Measurements from ENCODE around the gene KCNMB2.

The KCNMB2 gene

DNA sequence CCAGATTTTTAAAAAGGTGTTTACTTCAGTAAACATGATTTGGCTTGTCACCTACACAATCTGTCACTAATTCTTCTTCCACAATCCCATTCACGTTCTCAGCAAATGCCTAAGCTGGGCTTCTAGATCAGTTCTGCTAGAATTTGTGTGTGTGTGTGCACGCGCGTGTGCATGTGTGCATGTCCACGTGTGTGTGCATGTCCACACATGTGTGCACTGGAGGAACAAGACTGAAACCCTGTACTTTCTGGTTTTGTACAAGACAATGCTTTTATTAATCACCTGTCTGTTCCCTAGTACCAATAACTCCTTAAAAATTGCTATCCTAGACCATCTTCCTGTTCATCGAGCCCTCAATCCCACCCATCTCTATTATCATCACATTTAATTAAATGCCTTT is 229.2 kb downstream of the KCNMB2 start:
- no peak for DNase-seq

DNA sequence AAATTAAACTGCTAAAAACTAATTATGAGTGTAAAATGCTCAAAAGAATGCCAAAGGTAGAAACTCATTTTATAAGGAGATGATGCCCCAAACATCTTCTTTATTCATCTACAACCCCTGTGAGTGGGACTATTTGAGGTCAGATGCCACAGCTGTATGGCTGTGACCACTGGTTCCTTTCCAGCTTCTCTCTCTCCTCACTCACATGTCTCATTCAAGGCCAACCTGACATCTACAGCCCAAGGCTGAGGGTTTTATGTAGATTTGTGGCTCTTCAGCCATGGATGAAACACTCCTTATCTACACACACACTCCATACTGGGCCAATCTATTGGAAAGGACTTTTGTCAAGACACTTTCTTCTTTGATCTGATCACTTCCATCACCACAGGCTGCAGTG is 231.3 kb downstream of the KCNMB2 start:
- DNase-seq = no peak

DNA sequence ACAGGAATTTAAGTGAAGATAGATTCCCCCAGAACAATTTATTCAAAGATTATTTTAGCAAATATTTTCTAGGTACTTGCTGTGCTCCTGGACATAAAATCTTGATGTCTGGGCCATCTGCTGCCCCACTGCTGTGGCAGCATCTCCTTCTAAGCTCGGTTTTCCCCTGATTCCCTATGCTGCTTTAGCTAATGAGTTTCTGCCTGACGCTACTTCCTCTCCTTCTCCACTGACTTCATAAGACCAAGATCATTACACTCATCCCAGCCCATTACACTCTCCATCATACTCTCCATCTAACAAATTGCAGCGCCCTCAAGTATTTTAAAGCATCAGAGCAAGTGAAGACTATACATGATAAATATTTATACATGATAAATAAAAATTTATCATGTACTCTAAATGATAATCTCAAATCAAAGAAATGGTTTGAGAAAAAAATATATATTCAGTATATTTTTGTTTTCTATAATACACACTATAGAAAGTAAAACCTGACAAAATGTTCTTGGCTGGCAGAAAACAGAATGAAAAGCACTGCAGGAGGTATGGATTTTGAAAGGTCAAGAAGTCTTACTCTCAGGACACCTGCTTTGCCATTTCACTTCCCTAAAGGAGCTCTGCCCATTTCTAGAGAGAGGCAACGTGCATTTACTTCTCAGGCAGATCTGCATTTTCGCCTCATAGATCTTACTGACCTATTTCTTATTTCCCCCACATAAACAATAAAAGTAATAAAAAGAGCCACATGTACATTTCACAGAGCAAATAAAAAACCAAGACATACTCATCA is 232.0 kb downstream of the KCNMB2 start:
- no peak for DNase-seq

DNA sequence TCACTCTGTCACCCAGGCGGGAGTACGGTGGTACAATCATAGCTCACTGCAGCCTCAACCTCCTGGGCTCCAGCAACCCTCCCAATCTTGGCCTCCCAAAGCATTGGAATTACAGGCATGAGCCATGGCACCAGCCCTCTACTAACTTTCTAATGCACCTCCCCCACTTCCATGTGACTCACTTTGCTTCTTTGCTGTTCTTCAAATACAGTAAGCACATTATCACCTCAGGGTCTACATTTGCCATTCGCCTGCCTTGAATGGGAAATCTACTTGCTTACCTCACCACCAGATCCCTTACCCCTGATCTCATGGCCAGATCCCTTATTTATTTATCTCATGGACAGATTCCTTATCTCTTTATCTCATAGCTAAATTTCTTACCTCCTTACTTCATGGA is 235.3 kb downstream of the KCNMB2 start:
- no peak for DNase-seq

DNA sequence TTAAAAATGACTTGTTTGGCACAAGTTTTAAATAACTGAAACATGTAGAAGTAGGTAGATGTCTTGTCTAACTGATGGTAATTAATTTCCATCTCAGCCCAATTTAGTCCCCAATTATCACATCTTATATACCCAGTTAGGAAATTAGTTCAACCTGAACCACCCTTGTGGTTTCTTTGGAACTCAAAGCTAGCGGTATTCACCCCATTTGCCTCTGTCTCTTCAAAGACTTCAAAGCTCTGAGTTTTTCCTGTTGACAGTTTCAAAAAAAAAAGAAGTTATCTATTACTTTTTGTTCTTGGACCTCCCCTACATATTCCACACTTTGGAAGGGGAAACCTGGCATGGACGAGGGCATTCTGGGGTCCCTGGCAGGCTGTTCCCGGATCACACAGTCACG is 236.5 kb downstream of the KCNMB2 start:
- no peak for DNase-seq

DNA sequence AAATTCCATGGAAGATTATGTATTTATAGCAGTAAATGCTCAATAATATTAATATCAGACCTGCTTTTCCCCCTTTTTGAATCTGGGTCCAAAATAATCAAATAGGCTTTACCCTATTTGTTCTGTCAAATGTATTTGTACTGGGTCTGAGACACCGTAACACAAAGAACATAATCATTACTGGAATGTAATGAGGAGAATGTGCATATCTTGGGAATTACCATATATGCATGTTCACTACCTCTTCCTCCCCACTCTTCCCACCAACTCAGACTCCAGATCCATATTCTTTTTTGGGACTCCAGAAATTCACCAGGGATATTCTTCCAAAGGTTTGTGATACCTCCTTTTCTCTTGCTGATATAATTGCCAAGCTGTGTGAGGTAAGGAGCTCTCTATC is 237.1 kb downstream of the KCNMB2 start:
- no peak for DNase-seq

DNA sequence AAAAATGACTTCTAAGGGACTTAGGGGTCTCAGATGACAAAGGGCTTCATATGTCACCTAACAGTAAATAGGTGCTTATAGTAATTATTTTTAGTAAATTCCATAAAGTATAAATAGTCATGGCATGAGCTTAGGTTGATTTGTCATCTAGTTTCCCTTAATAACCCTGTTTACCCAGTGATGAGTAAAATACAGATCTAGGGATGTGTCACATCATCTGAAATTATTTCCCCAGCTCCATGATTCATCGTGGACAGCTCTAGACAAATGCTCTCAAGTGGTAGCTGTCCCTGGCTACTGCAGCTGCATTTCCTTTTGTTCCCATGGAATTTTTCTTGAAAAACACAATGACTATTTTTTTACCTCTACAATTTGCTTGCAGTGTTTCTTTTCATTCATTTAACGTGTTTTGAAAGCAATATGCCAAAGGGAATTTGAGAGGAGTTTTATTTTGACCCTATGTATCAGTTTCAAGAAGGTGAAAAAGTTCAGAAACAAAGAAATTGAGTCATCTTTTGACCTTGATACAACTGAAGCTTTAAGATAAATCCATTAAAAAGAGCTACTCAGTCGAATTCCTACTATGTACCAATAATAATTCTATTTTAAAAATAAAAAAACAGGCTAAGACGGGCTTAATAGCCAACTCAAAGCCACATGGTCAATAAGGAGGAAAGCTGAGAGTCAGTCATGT is 241.6 kb downstream of the KCNMB2 start:
- DNase-seq = no peak

DNA sequence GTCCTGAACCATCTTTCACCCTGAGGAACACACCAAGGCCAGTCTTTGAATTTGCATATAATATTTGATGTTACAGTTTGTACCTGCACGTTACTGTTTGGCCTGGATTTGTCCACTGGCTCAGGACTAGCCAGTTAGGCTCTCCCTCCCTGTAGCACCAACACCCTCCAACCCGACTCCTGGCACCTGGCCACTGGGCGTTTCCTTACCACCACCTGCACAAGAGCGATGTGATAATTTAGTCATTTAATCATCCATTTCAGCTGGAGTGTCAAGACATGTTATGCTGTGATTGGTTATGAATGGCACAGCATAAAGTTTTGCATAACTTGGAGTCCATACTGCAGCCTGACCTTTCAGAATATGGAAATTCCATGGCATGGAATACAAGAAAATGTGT is 242.4 kb downstream of the KCNMB2 start:
- DNase-seq = no peak

DNA sequence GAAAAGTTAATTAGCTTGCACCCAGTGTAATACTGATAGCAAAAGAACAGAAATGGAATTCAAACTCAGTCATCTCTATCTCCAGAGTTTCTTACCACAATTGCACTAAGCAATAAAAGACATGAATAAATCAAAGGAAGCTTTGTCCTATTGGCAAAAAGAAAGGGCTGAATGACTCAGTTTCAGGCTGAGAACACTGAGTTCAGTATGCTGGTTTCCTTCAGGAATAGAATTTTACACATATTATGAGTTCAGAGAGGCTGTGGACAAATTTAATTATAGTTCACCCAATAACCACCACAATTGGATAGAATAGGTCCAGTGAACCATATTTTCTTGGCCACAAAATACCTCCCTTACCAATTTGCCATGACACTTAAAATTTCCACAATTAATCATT is 249.7 kb downstream of the KCNMB2 start:
- DNase-seq = no peak

DNA sequence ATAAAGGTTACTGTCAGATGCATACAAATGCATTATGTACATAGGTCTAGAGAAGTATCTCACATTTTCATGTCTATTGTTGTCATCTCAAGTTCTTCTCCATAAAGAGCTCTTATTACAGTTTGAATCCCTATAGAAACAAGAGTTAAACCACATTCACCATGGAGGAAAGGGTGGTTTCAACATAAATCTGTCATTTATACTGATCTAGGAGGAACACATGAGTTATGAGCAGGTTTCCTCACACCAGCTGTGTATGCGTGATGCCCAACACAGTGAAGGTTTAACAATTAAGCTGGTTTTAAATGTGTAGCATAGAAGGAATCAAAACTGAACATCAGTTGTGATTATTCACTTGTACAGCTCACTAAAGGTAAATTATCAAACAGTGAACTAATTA is 251.7 kb downstream of the KCNMB2 start:
- no peak for DNase-seq

DNA sequence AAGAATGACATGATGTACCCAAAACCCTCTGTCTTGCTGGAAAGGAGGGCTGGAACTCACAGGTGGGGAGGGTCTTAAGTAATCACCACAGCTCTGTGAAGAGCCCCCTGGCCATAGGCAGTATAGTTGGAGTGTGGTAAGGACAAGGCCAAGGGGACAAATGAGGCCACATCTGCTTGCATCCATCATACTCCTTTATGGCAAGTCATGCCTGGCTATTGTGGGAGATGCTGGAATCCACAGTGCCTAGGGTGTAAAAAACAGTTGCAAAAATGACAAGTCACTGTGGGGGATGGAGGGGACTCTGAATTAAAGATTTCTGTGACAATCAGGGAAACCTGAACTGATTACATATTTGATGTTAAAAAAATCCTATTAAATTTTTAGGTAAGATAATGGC is 258.5 kb downstream of the KCNMB2 start:
- no peak for DNase-seq

DNA sequence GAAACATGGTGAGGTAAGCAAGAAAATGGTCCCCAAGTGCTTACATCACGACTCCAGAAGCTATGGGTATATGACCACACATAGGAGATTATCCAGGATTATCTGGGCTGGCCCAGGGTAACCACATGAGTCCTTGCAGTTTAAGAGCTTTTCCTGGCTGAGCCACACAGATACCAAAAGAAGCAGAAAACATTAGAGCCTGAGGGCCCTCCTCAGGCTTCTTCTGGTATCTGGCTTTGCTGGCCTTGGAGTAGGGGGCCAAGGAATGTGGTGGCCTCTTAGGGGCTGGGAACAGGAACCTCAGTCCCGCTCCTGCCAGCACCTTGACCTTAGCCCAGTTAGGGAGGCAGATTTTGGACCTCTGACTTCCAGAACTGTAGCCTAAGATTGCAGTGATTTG is 259.1 kb downstream of the KCNMB2 start:
- no peak for DNase-seq

DNA sequence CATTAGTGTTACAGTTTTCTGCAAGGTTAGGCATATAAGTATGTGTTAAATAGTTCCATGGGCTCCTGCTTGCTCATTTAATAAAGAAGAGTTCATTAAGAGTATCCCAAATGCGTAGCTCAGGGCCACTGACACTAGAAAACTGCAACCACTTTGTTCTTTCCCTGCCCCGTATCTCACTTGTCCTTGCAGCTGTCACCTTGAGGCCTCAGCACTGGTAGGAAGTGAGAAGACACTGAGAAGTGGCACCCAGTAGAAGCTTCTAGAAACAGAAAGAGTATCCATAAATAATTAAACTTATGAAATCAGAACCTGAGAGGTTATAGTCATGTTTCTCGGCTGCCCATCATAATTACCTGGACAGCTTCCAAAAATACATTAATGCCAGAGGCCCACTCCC is 266.0 kb downstream of the KCNMB2 start:
- DNase-seq = no peak

DNA sequence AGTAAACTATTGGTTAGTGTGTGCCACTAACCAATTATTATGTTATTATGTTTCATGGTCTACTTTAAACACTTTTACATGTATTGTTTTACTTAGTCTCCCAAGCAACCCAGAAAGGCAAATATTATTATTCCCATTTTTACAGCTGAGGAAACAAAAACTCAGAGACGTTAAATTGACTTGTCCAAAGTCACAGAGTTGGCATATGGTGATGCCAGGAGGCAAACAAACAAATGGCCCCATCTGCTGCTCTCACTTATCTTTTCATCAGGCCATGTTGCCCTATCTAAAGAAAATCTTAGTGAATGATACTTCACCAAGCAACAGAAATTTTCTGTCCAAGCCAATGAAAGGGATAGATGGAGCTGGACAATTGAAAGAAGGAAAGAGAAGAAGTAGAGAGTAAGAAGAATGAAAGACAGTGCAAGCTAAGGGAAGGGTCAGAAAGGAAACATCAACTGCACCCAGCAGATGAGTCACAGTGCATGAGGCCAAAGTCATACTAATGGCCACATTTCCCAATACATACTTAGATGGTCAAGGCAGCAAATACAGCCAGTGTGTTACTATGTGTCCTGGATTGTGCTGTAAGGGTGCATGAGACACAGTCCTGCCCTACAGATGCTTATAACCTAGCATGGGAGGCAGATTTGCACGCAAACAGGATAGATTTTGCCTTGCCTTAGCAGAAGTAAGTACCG is 266.9 kb downstream of the KCNMB2 start:
- DNase-seq = no peak

DNA sequence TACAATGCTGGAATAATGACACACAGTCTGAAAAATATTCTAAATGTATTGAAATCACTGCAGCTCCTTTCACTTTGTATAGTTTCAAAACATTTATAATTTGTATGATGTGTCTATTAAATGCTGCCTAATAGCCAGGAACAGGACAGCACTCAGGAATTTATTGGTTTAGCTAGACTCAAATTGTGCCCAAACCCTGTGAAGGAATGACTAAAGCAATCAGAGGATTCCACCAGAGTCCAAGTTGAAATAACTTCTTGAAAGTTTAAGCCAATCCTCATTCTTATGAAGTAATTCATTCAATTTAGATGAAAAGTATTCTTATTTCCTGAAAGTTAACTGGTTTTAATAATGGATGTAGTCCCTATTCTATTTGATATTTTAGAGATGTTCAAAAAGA is 268.4 kb downstream of the KCNMB2 start:
- DNase-seq = no peak

DNA sequence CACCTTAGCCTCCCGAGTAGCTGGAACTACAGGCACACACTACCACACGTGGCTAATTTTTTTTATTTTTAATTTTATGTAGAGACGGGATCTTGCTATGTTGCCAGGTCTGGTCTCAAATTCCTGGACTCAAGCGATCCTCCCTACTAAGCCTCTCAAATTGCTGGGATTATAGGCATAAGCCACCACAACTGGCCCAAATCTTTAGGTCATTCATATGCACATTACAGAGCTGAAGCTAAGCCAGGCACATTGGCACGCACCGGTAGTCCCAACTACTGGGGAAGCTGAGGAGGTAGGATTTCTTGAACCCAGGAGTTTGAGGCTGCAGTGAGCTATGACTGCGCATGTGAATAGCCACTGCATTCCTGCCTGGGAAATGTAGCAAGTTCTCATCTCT is 269.5 kb downstream of the KCNMB2 start:
- no peak for DNase-seq

DNA sequence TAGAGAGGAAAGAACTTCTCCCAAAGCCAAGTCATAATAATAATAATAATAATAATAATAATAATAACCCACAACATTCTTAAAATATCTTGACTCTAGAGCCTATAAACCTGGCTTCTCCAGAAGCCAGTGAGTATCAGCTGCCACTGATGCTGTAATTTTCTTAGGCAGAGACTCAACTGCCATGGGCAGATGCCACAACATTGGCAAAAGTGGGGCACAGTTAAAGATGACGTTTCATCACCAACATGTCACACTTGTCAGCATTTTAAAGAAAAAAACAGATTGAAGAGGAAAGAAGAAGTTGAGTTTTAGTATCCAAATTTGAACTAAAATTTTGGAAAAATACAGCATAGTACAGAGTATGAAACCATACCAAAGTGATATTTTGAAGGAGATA is 270.4 kb downstream of the KCNMB2 start:
- DNase-seq = no peak

DNA sequence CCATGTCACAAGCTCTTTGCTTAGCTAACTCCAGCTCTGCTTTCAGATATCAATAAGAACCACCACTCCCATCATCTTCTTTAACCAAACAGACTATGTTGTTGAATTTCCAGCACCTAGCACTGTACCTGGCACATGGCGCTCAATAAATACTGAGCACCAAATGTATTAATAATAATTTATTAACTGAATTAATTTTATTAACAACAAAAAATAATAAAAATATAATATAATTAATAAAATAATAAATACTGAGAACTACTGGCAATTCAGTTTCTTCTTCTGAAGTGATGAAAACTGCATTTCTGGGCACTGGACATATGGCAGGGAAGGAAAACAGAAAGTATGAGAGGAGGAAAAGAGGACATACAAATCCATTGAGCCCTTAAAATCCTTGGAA is 271.5 kb downstream of the KCNMB2 start:
- DNase-seq = no peak

DNA sequence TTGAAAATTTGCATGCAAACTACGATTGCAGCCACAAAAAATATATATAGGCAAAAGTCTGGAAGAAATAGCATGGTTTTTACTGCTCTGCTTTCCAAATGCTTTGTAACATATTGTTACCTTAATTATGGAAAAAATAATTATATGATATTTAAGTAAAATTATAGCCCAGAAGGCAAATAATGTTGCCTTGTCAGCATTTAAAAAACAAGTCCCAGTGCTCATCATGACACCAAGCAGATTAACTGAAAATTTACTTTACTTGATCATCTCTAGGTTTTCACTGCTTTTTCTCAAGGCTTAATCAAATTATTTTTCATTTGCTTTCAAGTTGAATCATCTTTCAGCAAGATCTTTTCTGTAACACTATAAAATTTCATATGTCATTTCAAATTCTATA is 272.5 kb downstream of the KCNMB2 start:
- DNase-seq = no peak

DNA sequence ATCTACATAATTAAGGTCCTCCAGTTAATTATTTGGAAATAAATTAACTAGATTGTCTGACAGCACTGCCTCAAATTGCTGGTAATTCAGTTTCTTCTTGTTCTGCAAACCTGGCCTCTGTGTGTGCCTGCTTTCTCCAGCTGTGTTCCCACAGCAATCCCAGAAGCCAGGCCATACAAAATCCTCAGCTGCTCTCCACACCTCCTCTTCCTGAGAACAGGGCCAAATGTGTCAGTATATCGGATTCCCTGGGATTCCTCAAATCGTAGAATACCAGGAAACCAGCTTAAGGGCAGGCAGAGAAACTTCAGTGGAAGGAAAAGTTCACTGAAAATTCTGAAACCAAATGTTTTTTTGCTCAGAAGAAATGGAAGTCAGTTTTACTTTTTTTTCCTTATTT is 273.9 kb downstream of the KCNMB2 start:
- DNase-seq = no peak

DNA sequence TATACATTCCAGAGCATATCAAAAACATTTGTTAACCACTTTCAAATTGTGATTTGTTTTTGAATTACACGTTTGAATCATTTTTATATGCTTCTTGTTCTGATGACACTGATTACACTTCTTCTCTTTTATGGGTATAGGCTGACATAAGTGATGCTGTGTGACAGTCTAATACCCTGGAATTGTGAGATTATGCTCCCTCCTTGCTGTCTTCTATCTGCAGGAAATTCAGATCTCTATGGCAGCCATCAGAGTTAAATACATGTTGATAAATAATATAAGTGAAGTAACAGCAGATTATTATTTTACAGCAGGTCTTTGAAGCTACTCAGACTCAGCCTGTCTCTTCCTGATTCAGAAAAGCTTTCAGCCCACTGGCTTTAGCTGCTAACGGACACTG is 286.5 kb downstream of the KCNMB2 start:
- DNase-seq = no peak

DNA sequence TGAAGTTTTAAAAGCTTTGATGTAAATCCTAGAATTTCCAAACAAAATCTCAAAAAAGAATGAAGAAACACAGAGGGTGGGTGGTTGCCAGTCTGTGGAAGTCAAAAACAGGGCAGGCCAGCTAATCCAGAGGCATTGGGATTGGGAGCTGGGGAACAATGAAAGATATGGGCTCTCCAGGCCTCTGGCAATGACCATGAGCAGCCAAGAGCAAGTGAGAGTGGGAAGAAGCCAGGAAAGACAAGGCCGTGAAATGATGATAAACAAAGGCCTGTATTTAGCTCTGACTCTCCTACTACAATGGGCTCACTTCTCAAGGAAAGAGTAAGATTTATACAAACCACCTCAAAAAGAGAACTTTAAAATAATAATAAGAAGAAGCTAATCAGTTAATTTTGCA is 286.9 kb downstream of the KCNMB2 start:
- no peak for DNase-seq

DNA sequence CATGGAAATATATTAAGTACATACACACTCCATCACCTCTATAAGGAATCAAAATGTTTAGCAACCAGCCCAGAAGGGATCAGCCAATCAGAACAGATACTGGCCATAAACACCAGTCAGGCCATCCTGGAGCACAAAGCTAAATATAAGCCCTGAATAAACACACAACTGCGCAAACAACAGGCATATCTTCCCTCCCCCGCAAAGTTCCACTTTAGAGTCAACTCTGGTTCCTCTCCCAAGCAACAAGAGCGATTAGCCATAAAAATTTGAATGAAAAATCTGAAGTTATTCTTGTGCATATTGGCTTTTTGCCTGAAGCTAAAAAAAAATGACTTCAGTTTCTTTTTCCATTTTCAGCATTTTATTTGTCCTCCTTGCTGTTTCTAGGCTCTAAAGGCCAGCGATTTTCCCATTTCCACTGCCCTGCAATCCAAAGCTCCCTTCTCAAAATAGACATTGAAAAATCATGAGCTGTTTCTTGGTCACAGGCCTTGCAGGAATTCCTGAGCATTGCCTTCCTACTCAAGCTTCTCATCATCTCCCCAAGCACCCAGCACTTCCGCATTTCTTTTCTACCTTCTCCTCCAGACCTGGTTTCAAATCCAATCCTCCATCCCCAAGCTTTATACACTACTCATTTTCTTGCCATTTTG is 287.5 kb downstream of the KCNMB2 start:
- DNase-seq = no peak

All from inflammatory macrophage treated with lipopolysaccharide for 4 hours (primary cell).